GM11168 (cell line): ENCODE data around the gene CUEDC1.

Experiments
- in situ Hi-C: fragments of 300-500 bp; cut with MboI; formaldehyde crosslinking; loops from one replicate; pipeline ENCODE4 v1.12.0; 2022; ENCODE audit warnings: low sequenced_read_pairs; ENCODE audit not compliant: unreplicated experiment

CUEDC1 gene

DNA sequence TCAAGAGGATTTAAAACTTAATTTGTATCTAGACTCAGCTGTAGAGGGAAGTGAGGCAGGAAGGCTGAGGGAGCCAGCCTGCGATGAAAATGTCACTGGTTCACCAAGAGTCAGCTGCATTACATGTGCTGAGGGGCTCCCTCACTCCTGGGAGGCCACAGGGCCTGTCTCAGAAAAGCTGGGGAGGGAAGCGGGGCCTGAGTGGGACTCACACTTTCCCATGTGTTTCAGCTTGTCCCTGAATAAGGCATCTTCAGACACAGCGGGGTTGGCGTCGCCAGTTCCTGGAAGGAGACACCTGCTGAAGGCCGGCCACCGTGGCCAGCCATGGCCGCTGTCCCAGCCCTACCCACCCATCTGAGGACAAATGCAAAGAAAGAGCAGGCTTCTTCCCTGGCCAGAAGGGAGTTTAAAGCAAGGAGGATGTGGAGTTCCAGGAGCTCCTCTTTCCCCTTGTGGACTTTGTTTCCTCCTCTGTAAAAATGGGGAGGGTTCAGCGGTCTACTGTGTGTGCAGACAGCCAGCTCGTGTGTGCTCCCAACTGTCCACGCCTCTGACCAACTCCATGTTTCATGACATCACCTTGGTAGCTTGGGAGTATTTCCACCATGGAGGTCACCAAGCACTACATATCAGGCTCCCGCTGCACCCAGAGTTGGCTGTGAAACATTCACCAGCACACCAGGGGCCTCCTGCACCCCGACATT, 86.1 kb downstream of the CUEDC1 start:
- in situ Hi-C loops, result no loop called here

DNA sequence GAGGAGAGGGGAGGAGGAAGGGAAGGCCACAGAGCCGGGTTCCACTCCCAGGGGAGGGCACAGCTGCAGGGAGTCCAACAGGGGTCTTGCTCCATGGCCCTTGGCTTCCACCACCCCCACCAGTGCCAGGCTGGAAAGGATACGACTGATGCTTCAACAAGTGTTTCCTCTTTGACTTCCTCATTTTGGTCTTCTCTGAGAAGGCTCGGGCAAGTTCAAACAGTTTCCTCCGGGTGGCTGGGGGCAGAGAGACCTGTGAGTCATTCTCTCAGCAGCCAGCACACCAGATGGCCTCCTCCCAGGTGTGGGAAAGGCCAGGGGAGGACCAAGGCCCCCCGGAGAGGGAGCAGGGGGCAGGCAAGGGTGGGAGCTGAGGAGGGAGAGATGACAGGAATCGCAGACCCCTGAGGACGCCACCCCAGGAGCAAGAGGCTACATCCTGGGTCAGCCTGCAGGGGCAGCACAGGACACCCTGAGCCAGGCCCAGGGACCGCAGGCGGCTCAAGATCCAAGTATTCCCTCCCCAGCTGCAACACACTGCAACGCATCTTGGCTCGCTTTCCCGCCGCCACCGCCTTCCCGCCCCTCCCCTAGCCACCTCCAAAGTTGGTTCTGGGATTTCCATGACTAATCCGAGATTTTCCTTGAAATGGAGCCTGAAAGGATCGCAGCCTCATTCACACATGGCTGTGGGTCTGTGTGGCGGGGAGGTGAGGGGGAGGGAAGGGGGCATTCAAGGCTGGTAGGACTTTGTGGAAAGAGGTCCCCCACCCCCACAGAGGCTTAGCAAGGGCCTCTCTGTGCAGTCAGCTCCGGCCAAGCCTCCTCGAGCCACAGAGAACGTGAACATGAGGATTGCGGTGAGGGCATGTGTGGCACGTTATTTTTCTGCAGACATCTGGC, 87.0 kb downstream of the CUEDC1 start:
- in situ Hi-C loops, result no loop called here

DNA sequence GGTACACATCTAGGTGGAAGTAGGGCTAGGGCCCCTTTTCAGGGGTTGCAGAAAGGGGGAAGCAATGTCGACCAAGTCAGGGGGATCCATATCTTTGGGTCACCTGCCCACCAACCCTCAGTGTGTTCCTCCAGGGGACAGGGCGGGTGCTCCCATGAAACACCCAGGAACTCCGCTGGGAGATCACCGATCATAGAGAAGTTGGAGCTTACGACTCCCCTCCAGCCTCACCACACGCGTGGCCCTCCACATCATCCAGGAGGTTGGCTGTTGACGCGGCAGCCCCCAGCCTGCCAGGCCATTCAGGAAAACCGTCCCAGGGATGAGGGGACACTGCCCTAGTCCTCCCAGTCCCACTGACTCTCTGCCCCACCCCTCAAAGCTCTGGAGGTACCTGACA, 88.1 kb downstream of the CUEDC1 start:
- in situ Hi-C loops, result no loop called here

DNA sequence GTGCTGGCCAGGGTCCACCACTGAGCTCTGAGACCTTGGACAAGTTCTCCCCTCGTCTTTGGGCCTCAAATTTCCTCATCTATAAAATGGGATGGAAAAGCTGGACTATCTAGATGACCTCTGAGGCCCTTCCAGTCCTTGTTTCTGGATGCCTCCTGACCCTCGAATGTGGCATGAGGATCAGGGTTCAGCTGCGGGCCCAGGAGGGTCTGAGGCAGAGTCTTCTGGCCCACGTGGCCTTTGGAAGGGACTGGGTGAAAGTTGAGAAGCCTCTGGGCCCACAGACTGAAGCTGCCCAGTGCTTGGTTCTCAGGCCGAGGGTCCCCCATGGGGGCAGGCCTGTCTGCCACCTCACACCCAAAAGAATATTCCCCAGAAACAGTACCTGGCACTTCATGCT, 88.5 kb downstream of the CUEDC1 start:
- in situ Hi-C loops, result no loop called here

DNA sequence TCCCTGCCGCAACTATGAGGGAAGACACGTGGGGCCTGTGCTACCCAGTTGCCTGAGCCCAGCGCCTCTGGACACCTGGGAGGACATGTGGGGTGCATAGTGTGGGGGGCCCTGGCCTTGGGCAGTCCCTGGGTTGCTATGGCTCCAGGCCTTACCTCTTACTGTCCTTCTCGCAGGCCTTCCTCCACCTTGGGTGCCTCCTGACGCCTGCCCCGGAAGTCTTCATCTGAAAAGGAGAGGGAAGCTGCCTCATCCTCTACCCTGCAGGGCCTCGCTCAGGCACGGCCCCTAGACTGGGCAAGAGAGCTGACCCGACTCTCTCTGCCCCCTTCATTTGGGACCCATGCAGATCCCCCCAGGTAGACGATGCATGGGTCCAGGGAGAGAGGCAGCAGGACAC, 88.9 kb downstream of the CUEDC1 start:
- in situ Hi-C loops, result no loop called here

DNA sequence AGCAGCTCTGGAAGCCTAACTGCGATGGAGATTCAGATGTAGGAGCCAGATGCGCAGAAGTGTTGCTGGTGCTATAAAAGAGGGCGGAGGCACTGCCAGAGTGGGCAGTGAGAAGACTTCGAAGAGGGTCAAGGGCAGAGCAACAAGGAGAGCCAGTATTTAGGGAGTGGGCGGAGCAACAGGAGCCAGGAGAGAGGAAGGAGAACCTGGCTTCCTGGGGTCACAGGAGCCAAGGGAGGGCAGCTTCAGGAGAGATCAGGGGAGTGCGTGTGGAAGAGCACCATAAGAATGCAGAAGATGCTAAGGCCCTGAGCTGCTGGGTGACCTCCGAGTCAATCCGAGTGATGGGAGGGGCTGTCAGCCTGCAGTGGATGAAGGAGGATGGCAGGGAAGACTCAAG, 90.9 kb downstream of the CUEDC1 start:
- in situ Hi-C loops, result loop anchor here (5.0 kb wide), 1 partner anchor 133 kb away; no protein-coding TSS in a partner anchor

DNA sequence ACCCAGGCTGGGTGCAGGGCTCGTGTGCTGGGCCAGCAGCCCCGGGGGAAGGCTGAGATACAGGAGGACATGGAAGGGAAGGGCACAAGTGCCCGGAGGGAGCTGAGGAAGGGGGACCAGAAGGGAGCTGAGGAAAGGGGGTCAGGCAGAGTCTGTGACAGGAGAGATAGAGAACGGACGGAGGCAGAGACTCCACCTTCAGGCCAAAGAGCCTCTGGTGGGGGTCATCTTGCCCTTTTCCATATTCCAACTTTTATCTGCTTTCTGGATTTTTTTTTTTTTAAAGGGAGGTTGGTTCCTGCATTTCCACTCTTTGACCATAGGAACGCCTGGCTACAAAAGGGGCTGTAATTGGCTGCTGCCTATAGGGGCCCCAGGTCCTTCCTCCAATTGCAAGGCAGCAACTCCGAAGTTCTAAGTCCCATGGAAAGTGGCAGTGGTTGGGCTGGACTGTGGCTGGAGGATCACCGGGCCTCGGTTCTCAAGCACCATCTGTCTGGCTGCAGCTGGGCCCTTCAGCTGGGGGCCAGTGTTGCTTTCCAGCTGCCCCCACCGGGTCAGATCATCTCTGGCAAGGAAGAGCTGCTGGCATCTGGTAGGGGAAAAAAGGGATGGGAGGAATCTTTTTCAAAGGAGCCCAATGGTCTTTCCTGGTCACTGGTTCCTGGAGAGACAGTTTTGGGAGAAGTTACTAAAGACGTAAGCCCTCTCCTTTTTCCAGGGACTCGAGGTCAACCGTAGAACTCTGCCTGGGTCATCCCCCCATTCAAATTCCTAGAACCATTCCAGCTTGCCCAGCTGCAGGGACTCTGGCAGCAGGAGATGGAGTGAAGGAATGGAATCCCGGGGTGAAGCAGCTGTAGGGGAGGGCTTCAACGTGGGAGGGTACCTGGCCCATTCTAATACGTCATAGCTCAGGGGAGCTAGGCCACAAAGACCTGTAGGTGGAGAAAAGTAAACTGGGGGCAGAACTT, 92.2 kb downstream of the CUEDC1 start:
- in situ Hi-C loops, result loop anchor here (5.0 kb wide), 1 partner anchor 134 kb away; no protein-coding TSS in a partner anchor

DNA sequence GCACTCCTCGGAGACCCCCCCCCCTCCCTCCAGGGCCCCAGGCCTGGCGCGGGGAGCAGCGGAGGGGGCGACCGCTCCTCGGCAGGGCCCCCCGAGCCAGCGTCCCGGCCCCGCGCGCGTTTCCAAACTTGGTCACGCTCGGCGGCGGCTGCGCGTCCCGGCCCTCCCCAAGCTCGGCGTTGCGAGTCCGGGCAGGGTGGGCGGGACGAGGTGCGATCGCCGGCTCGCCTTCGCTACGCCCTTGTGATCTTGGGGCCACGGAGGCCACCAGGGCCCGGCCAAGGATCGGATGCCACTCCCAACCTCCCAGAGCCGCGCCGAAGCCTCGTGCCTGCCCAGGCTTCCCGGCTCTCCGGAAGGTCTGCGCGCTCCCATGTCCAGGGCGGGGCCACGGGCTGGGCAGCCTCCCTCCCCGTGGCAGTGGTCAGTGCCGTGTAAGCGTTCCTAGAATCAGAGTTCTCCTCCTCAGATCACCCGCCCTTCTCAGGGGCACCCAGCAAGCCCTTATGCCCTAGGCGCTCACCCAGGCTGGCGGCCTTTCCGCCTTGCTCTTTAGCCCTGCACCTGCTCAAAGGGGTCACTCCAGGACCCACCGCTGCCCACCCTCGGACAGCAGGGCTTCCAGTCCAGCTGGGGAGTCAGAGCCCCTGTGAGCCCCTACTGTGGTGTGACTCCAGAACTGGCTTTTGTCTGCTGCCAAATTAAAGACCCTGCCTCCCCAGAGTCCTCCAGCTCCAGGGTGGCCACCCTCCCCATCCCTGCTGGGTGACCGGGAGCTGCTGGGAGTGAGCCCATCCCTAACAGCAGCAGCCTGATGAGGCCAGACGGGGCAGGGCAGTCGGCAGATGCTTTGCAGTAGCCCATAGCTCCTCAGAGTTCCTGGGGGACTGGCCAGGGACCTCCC, 93.2 kb downstream of the CUEDC1 start:
- in situ Hi-C loops, result loop anchor here (5.0 kb wide), 1 partner anchor 135 kb away; no protein-coding TSS in a partner anchor

DNA sequence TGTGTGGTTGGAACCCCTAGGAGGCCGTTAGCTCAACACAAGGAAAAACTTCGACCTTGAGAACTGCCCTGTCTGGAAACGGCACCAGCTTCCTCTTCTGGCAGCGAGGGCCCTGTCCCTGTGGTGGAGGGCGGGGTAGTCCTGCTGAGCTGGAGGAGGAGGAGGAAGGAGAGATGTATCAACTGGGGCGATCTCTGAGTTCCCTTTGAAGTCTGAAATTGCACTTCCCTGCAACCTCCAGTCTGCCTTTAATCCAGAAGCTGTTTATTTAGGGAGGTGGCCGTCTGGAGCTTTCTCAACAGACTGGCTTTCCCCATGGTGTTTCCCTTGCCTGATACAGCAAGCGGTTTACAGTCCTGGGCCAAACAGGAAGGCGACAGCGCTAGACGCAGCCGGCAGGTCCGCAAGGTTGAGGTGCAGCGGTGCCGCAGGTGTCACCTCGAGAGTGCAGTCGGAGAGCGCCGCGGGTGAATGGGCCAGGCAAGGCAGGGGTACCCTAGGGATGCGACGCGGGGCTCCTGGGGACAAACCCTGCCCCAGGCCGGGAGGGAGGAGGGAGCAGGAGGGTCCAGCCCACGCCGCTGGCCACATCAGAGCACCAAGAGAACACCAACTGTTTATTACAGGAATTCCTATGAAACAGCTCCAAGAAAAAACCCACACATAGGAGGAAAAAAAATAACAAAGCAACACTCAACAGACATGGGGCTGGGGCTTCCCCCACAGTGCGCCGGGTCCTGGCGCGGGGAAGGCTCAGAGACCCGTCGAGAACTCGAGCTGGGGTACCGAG, 94.0 kb downstream of the CUEDC1 start:
- in situ Hi-C loops, result loop anchor here (5.0 kb wide), 1 partner anchor 136 kb away; no protein-coding TSS in a partner anchor

DNA sequence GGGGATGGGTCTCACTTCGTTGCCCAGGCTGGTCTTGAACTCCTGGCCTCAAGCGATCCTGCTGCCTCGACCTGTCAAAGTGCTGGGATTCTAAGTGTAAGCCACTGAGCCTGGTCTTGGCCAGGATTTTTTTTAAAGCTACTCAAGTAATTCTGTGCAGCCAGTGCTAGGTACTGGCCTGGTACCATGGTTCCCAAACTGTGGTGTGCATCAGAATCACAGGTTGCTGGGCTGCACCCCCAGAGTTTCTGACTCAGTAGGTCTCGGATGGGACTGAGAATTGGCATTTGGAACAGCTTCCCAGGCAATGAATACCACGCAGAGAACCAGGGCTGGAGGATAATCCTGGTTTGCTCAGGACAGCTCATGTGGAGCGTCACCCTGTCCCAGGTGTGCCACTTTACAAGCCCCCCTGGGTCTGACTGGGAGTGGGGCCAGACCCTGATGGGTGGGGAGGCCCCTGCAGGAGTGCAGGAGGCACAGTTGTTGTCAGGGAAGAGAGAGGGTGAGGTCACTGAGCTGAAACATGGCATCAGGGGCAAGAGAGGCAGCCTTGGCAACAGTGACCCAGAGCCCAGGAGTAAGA, 94.7 kb downstream of the CUEDC1 start:
- in situ Hi-C loops, result loop anchor here (5.0 kb wide), 1 partner anchor 137 kb away; no protein-coding TSS in a partner anchor

DNA sequence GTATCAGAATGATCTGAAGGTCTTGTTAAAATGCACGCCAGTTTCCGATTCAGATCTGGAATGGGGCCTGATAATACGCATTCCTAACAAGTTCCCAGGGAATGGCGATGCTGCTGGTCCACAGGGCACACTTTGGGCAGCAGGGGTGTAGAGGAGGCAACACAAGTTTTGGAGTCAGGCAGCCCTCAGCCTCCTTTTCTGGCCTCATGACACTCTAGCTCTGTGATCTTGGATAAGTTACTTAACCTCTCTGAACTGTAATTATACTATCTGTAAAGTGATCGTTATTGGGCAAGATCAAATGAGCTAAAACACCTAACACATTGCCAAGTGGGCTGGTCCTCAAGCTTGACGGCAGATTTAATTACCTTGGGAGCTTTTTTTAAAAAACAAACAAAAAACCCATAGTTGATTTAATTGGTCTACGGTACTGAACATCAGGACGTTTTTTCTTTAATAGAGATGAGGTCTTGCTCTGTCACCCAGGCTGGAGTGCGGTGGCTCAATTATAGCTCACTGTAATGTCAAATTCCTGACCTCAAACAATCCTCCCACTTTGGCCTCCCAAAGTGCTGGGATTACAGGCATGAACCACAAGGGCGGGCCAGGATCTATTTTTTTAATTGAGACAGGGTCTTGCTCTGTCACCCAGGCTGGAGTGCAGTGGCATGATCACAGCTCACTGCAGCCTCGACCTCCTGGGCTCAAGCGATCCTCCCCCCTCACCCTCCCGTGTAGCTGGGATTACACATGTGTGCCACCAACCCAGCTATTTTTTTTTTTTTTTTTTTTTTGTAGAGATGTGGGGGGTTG, 95.4 kb downstream of the CUEDC1 start:
- in situ Hi-C loops, result loop anchor here (5.0 to 10.0 kb wide), 2 partner anchors 137 to 255 kb away; no protein-coding TSS in a partner anchor

DNA sequence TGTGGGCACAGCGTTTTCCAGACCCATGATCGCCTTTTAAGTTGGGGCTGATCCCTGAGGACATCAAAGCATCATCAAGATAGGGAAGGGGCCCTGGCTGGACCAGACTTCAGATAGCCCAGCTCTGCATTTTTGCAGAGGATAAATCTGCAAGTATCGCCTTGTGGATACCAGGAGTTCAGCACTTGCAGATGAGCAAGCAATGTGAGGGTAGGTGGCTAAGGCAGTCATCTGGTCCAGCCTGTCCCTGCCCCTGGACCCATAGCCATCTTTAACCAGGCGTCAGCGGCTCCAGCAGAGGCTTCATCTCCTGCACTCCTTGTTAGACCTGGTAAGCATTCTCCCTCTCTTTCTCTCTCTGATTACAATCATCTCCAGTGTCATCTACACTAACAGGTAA, 96.4 kb downstream of the CUEDC1 start:
- in situ Hi-C loops, result loop anchor here (10.0 kb wide), 1 partner anchor 256 kb away; no protein-coding TSS in a partner anchor

DNA sequence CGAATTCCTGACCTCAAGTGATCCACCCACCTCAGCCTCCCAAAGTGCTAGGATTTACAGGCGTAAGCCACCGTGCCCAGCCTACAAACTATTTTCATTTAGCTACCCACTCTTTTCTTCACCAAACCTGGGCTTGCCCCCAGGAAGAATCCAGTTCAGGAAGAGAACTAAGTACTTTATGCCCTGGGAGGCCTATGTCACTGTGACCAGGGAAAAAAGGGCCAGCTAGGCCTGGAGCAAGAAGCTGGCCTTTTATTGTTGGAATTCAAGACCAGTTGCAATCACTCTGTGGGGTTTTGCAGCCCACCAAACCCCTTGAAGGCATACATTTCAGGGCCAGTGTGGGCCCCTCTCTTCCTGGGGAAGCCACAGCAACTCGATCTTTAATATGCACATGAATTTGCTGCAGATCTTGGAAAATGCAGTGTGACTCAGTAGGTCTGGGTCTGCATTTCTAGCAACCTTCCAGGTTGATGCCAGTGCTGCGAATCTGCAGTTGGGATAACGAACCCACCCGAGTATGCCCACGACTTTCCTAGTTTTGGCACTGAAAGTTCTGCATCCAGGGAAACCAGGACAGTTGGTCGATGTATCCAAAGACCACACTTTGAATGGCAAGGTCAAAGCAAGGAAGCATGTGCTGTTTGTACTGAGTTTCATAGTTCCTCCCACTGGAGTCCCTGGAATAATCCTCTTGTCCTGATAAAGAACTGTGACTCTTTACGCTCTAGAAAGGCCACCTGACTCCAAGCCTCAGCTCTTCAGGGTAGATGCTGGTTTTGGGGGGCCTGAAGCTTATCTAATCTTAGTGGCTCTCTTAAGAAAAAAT, 98.2 kb downstream of the CUEDC1 start:
- in situ Hi-C loops, result loop anchor here (10.0 kb wide), 1 partner anchor 258 kb away; no protein-coding TSS in a partner anchor

DNA sequence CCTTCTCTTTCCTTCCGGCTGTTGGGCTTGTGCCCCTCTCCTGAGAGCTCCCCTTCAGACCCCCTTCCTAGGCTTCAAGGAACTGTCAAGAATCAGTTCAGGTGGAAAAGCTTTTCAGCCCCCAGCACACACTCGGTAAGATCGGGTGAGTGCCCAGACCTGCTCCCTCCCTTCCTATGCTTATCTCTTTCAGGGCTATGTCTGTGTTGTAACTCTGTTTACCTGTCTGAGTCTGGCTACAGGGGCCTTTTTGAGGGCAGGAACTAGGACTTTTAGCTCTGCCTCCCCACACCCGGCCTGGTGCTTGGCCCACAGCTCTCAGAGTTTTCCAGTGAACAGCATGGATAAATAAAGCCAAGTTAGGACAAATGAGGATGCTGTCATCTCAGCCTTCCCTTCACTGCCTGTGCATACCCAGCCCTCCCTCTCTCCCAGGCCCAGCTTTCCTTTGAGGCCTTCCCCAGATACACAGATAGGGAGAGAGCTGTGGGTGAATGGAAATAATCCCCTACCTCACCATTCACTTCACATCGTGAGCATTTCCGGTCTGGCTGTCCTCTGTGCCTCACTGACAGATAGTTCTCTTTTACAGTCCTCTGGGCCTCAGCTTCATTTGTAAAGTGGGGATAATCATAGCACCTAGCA, 99.7 kb downstream of the CUEDC1 start:
- in situ Hi-C loops, result loop anchor here (10.0 kb wide), 1 partner anchor 259 kb away; no protein-coding TSS in a partner anchor

DNA sequence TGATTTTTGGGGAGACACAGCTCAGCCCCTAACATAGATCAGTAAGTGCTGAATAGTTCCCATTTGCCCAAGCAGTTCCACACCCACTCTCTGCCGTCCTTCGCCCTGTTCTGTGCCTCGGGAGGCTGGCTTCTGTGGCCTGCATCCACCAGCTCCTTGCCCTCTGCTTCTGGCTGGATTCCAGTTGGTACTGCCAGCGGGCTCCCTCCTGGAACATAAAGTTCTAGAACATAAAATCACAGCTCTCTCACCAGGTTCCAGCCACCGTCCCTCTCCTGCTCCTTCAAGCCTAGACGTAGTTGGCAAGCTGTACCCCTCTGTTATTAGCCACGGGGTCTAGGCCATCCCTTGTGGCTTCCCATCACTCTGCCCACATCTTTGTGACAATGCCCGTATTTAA, 101.5 kb downstream of the CUEDC1 start:
- in situ Hi-C loops, result loop anchor here (10.0 kb wide), 1 partner anchor 261 kb away; no protein-coding TSS in a partner anchor
